Gastrocnemius medialis (tissue), 4 donors: Measurements from ENCODE around the gene TPRG1L.

Experiments used
- CTCF ChIP-seq, 5 experiments: fragments of 450-650 bp in 3 of 5; fragments of 200-600 bp in 2 of 5; sonication (generic) in 2 of 5; IDR thresholded peaks in 4 of 5; conservative IDR thresholded peaks in 1 of 5; 1 replicate in 4 of 5; 2 replicates in 1 of 5; pipeline ENCODE4 v1.5.1; 2016 to 2019; ENCODE audit warnings: antibody characterized with exemption in 5 of 5, mild to moderate bottlenecking in 3 of 5, moderate library complexity in 3 of 5
- POLR2A ChIP-seq, 2 donors: fragments of 450-650 bp; IDR thresholded peaks; one replicate each; pipeline ENCODE4 v1.6.1; 2017; ENCODE audit warnings: antibody characterized with exemption in 2 of 2, mild to moderate bottlenecking in 2 of 2, moderate library complexity in 2 of 2

DNA sequence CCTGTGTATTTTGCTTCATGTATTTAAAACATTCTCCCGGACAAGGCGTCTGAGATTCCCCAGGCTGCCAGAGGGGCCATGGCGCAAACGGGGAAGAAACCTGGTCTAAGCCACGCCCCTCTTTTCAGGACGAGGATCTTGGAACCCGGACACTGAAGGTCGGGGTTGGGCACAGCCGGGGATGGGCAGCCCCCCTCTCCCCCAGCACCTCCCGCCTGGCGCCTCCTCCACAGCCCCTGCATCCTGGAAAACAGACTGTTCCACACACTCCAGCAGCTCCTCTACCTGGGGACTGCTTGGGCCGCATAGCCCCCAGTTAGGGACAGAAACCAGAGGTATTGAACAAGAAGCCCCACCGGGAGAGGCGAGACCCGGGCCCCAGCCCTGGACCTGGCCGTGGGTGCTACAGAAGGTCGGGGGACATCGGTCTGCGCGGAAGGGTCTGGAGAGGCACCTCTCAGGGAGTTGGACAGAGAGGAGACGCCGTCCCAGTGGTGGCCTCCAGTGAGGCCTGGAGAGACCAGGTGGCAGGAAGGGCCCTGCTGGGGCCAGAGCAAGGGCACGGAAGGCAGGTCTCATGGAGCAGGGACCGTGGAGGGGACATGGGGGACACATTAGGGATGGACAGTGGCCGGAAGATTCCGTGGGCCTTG, 32.9 kb downstream of the TPRG1L start:
- TF ChIP-seq POLR2A (IDR thresholded peaks at IDR 0.05) (no peak), CTCF (IDR thresholded peaks at IDR 0.05 in 4 of 5, conservative IDR thresholded peaks at IDR 0.05 in 1 of 5) (no peak)
